ENCODE results near the gene KHDC4.

KHDC4 gene

GRCh38 chr1:155978325-155978972 lies 44.2 kb upstream of the KHDC4 start, which contains the start of gene ARHGEF2:
Gene ARHGEF2 (minus strand): TSS chr1:155978547. CDS start chr1:155978427, 120 bp downstream.
- TF ChIP-seq CTCF (IDR thresholded peaks at IDR 0.05), result no peak; the same call in 1 of the 2 replicates

GRCh38 chr1:155977690-155978324 lies 43.6 kb upstream of the KHDC4 start:
- no peak for TF ChIP-seq CTCF (IDR thresholded peaks at IDR 0.05)

GRCh38 chr1:155976913-155977689 lies 42.9 kb upstream of the KHDC4 start:
- TF ChIP-seq CTCF (IDR thresholded peaks at IDR 0.05), result no peak

GRCh38 chr1:155976062-155976912 lies 42.1 kb upstream of the KHDC4 start:
- no peak for TF ChIP-seq CTCF (IDR thresholded peaks at IDR 0.05)

GRCh38 chr1:155975375-155976061 lies 41.3 kb upstream of the KHDC4 start:
- TF ChIP-seq CTCF (IDR thresholded peaks at IDR 0.05), result no peak

GRCh38 chr1:155974208-155975115 lies 40.2 kb upstream of the KHDC4 start:
- TF ChIP-seq CTCF (IDR thresholded peaks at IDR 0.05), result no peak
